AG04450 (cell line): ENCODE measurements around the gene GAS7. TPM values are rescaled to one million over a fixed set of nuclear protein-coding genes. Genes with fewer than 3 reads are reported as not detected.

Experiments used
- CTCF ChIA-PET: fragments of 300-600, 350-600 bp; formaldehyde crosslinking; extraction: SDS; loops from one replicate; lab custom pipeline; 2022; ENCODE audit warnings: antibody characterized with exemption, inconsistent platforms; lab: Charles Lee
- POLR2A ChIA-PET: fragments of 350-600 bp; formaldehyde crosslinking; extraction: SDS; loops from one replicate; lab custom pipeline; 2021; ENCODE audit warnings: antibody characterized with exemption, inconsistent platforms; lab: Yijun Ruan, JAX
- DNase-seq: peaks from one replicate; pipeline ENCODE4 v3.0.0-alpha.2; 2011; ENCODE audit warnings: low read depth, low spot score
- H3K27ac ChIP-seq: one replicate; pipeline ENCODE4 v1.5.1; 2012; ENCODE audit warnings: low read depth, low read length, control low read depth
- H3K27me3 ChIP-seq: one replicate; pipeline ENCODE4 v1.6.0; 2012; ENCODE audit warnings: low read length; ENCODE audit not compliant: control insufficient read depth, insufficient read depth
- H3K4me3 ChIP-seq: 2 replicates; pipeline ENCODE4 v1.5.1; 2011; ENCODE audit warnings: mild to moderate bottlenecking, low read depth, low read length, control low read depth
- H3K9me3 ChIP-seq: 2 replicates; pipeline ENCODE4 v1.5.1; 2012; ENCODE audit warnings: low read length; ENCODE audit not compliant: control insufficient read depth, insufficient read depth
- CTCF ChIP-seq: IDR thresholded peaks from 2 replicates; pipeline ENCODE4 v1.5.1; 2011; ENCODE audit warnings: low read depth, low read length, control low read depth, inconsistent platforms
- polyA plus RNA-seq: library from polyadenylated mRNA; depleted of rRNA; stranded (reverse); fragments of >200 nt; gene quantifications from 2 replicates; pipeline ENCODE4 v1.2.3, GENCODE V29; 2011

The GAS7 gene
- polyA plus RNA-seq, 1 experiment: 5.6 TPM

- Histone ChIP-seq H3K27ac (no peak overlapping the region), H3K9me3 (peaks cover 6% of the 10 kb centered on the region; the same call in 1 of the 2 replicates), H3K4me3 (no peak overlapping the region), H3K27me3 (no peaks in the 10 kb centered on the region)
- no peak for TF ChIP-seq CTCF
- POLR2A ChIA-PET: no interaction called here
- DNase-seq: no peak
- CTCF ChIA-PET: interaction anchor here (1.0 kb wide), 1 partner anchor 542 kb away, joined by 3 read pairs; no protein-coding TSS in a partner anchor
Observed at GRCh38 chr17:10073941-10074340, 124.5 kb downstream of the GAS7 start.

GRCh38 chr17:10072556-10073425 lies 125.6 kb downstream of the GAS7 start:
- POLR2A ChIA-PET: no interaction called here
- Histone ChIP-seq H3K27me3 (no peaks in the 10 kb centered on the region), H3K4me3 (no peak overlapping the region), H3K9me3 (peaks cover 6% of the 10 kb centered on the region; the same call in 1 of the 2 replicates), H3K27ac (no peak overlapping the region)
- DNase-seq: no peak
- CTCF ChIA-PET: interaction anchor here (0.6 to 1.0 kb wide), 2 partner anchors 63 to 543 kb away, joined by 3 read pairs; no protein-coding TSS in a partner anchor
- no peak for TF ChIP-seq CTCF

GRCh38 chr17:10072086-10072485 lies 126.3 kb downstream of the GAS7 start:
- ChIA-PET CTCF (no interaction called here), POLR2A (no interaction called here)
- no peak overlapping the region for H3K4me3 ChIP-seq
- no peak for DNase-seq
- no peak for TF ChIP-seq CTCF
- peaks cover 6% of the 10 kb centered on the region; the same call in 1 of the 2 replicates for H3K9me3 ChIP-seq
- no peak overlapping the region for H3K27ac ChIP-seq
- no peaks in the 10 kb centered on the region for H3K27me3 ChIP-seq

- DNase-seq: no peak
- no peak for TF ChIP-seq CTCF
- H3K27me3 ChIP-seq: no peaks in the 10 kb centered on the region
- peaks cover 6% of the 10 kb centered on the region; the same call in 1 of the 2 replicates for H3K9me3 ChIP-seq
- ChIA-PET POLR2A (no interaction called here), CTCF (no interaction called here)
- H3K4me3 ChIP-seq: no peak overlapping the region
- H3K27ac ChIP-seq: no peak overlapping the region
Observed at GRCh38 chr17:10071141-10071540, 127.3 kb downstream of the GAS7 start.

- CTCF ChIA-PET: no interaction called here
- TF ChIP-seq CTCF: no peak
- no peak for DNase-seq
Observed at GRCh38 chr17:10070690-10071089, 127.7 kb downstream of the GAS7 start.

More at GRCh38 chr17:10070690-10071089, 127.7 kb downstream of the GAS7 start:
- H3K4me3 ChIP-seq: no peak overlapping the region
- H3K27ac ChIP-seq: no peak overlapping the region
- POLR2A ChIA-PET: no interaction called here
- peaks cover 8% of the 10 kb centered on the region for H3K9me3 ChIP-seq
- H3K27me3 ChIP-seq: no peaks in the 10 kb centered on the region
